ENCODE measurements around the gene PHLPP1. TPM values are rescaled to one million over a fixed set of nuclear protein-coding genes. Genes with fewer than 3 reads are reported as not detected.
A peak's percentile ranks its signal among the peaks of the same experiment; 100 is the strongest.

PHLPP1 gene
- total RNA-seq, 2 experiments from 2014 or later, result 8.2 to 8.6 TPM

- peaks cover 14% of the 10 kb centered on the region for H3K36me3 Mint-ChIP-seq (ENCODE audit: low read depth)
- DNase-seq, result peak; percentile 17
- ChIA-PET POLR2A (no interaction called here), CTCF (interaction anchor here (1.6 kb wide), 1 partner anchor 60 kb away, joined by 3 read pairs; no protein-coding TSS in a partner anchor)
- no peak overlapping the region for H3K27ac Mint-ChIP-seq
- peak; percentile 61 for ATAC-seq
- no peaks in the 10 kb centered on the region for H3K27me3 Mint-ChIP-seq
- H3K9me3 Mint-ChIP-seq, result no peaks in the 10 kb centered on the region
- TF ChIP-seq CTCF (IDR thresholded peaks at IDR 0.05), result no peak
- intact Hi-C loops (cut with micrococcal nuclease), result no loop called here
- no peak overlapping the region for H3K4me3 Mint-ChIP-seq
- H3K4me1 Mint-ChIP-seq (ENCODE audit: low read depth), result peaks cover 2% of the 10 kb centered on the region
Measured at GRCh38 chr18:62898359-62898758, 183.0 kb downstream of the PHLPP1 start.

- Mint-ChIP-seq H3K27ac (no peak overlapping the region), H3K4me3 (no peak overlapping the region), H3K9me3 (no peaks in the 10 kb centered on the region), H3K4me1 (ENCODE audit: low read depth) (peaks cover 2% of the 10 kb centered on the region), H3K27me3 (no peaks in the 10 kb centered on the region), H3K36me3 (ENCODE audit: low read depth) (peaks cover 14% of the 10 kb centered on the region)
- ChIA-PET POLR2A (no interaction called here), CTCF (interaction anchor here (1.6 kb wide), 1 partner anchor 59 kb away, joined by 3 read pairs; no protein-coding TSS in a partner anchor)
- no peak for ATAC-seq
- no peak for DNase-seq
- TF ChIP-seq CTCF (IDR thresholded peaks at IDR 0.05), result no peak
- intact Hi-C loops (cut with micrococcal nuclease), result no loop called here
Measured at GRCh38 chr18:62899534-62899933, 184.2 kb downstream of the PHLPP1 start.

- DNase-seq, result no peak
- no peak overlapping the region for H3K27ac Mint-ChIP-seq
- ChIA-PET POLR2A (no interaction called here), CTCF (no interaction called here)
- intact Hi-C loops (cut with micrococcal nuclease), result no loop called here
- H3K27me3 Mint-ChIP-seq, result no peaks in the 10 kb centered on the region
- TF ChIP-seq CTCF (IDR thresholded peaks at IDR 0.05), result no peak
- peaks cover 14% of the 10 kb centered on the region for H3K36me3 Mint-ChIP-seq (ENCODE audit: low read depth)
- no peak for ATAC-seq
- H3K9me3 Mint-ChIP-seq, result no peaks in the 10 kb centered on the region
- peaks cover 2% of the 10 kb centered on the region for H3K4me1 Mint-ChIP-seq (ENCODE audit: low read depth)
- H3K4me3 Mint-ChIP-seq, result no peak overlapping the region
Measured at GRCh38 chr18:62900132-62900883, 185.0 kb downstream of the PHLPP1 start.

GRCh38 chr18:62902776-62903175 is 187.4 kb downstream of the PHLPP1 start:
- no peak for DNase-seq
- POLR2A ChIA-PET, result no interaction called here
- no peak overlapping the region for H3K4me3 Mint-ChIP-seq

More at GRCh38 chr18:62902776-62903175, 187.4 kb downstream of the PHLPP1 start:
- Mint-ChIP-seq H3K4me1 (ENCODE audit: low read depth) (peaks cover 2% of the 10 kb centered on the region), H3K36me3 (ENCODE audit: low read depth) (peaks cover 16% of the 10 kb centered on the region), H3K9me3 (no peaks in the 10 kb centered on the region), H3K27ac (no peak overlapping the region), H3K27me3 (no peaks in the 10 kb centered on the region)
- intact Hi-C loops (cut with micrococcal nuclease), result no loop called here
- TF ChIP-seq CTCF (IDR thresholded peaks at IDR 0.05), result no peak
- ATAC-seq, result no peak
- CTCF ChIA-PET, result no interaction called here

All from activated CD8-positive, alpha-beta T cell treated with anti-CD3 and anti-CD28 coated beads for 36 hours (primary cell).